Ishikawa (cell line): ENCODE data around the gene WFIKKN1.

Experiments
- CEBPB ChIP-seq: IDR thresholded peaks from 2 replicates; pipeline ENCODE4 v1.6.1; 2012
- CREB1 ChIP-seq: IDR thresholded peaks from 2 replicates; pipeline ENCODE4 v1.6.1; 2012; ENCODE audit warnings: low read depth
- EGR1 ChIP-seq: IDR thresholded peaks from 2 replicates; pipeline ENCODE4 v1.6.1; 2012
- EP300 ChIP-seq: IDR thresholded peaks from 2 replicates; pipeline ENCODE4 v1.6.1; 2012; ENCODE audit warnings: borderline replicate concordance
- FOXM1 ChIP-seq: IDR thresholded peaks from 2 replicates; pipeline ENCODE4 v1.6.1; 2012; ENCODE audit warnings: low read depth, borderline replicate concordance
- MAX ChIP-seq: IDR thresholded peaks from 2 replicates; pipeline ENCODE4 v1.6.1; 2012
- NFIC ChIP-seq: IDR thresholded peaks from 2 replicates; pipeline ENCODE4 v1.6.1; 2012
- REST ChIP-seq: IDR thresholded peaks from 2 replicates; pipeline ENCODE4 v1.6.1; 2012; ENCODE audit warnings: low read depth, mild to moderate bottlenecking
- TAF1 ChIP-seq: IDR thresholded peaks from 2 replicates; pipeline ENCODE4 v1.6.1; 2012; ENCODE audit warnings: low read depth, mild to moderate bottlenecking
- TCF12 ChIP-seq: IDR thresholded peaks from 2 replicates; pipeline ENCODE4 v1.6.1; 2012; ENCODE audit warnings: low read depth
- TEAD4 ChIP-seq: IDR thresholded peaks from 2 replicates; pipeline ENCODE4 v1.6.1; 2012
- USF1 ChIP-seq: IDR thresholded peaks from 2 replicates; pipeline ENCODE4 v1.6.1; 2012
- YY1 ChIP-seq: IDR thresholded peaks from 2 replicates; pipeline ENCODE4 v1.6.1; 2012; ENCODE audit warnings: low read depth
- ZBTB7A ChIP-seq: IDR thresholded peaks from 2 replicates; pipeline ENCODE4 v1.6.1; 2012; ENCODE audit warnings: low read depth

WFIKKN1 gene

DNA sequence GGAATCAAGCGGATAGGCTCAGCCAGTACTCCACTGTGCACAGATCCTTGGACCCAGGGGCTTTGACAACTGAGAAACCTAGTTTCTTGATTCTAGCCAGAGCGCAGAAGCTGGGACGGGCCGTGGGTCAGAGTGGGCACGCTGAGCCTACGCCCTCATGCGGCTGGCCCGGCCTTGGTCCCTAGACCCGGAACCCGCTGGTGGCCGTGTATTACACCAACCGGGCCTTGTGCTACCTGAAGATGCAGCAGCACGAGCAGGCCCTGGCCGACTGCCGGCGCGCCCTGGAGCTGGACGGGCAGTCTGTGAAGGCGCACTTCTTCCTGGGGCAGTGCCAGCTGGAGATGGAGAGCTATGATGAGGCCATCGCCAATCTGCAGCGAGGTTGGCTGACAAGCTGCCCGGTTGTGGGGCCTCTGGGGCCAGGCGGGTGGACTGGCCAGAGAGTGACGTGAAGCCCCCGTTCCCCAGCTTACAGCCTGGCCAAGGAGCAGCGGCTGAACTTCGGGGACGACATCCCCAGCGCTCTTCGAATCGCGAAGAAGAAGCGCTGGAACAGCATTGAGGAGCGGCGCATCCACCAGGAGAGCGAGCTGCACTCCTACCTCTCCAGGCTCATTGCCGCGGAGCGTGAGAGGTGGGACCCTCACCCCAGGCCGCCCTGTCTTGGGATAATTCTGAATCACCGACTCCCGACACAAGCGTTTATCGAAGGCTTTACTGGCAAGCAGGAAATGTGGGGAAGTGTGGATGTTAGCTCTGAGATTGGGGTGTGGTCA, 50.4 kb downstream of the WFIKKN1 start:
- TF ChIP-seq MAX = 0 out of 2 replicates have a peak, but pooled peaks have one; percentile 26
- no peak for TF ChIP-seq FOXM1

GRCh38 chr16:681746-682427, 51.1 kb downstream of the WFIKKN1 start:
- TF ChIP-seq NFIC (peak; percentile 60), CREB1 (no peak)

DNA sequence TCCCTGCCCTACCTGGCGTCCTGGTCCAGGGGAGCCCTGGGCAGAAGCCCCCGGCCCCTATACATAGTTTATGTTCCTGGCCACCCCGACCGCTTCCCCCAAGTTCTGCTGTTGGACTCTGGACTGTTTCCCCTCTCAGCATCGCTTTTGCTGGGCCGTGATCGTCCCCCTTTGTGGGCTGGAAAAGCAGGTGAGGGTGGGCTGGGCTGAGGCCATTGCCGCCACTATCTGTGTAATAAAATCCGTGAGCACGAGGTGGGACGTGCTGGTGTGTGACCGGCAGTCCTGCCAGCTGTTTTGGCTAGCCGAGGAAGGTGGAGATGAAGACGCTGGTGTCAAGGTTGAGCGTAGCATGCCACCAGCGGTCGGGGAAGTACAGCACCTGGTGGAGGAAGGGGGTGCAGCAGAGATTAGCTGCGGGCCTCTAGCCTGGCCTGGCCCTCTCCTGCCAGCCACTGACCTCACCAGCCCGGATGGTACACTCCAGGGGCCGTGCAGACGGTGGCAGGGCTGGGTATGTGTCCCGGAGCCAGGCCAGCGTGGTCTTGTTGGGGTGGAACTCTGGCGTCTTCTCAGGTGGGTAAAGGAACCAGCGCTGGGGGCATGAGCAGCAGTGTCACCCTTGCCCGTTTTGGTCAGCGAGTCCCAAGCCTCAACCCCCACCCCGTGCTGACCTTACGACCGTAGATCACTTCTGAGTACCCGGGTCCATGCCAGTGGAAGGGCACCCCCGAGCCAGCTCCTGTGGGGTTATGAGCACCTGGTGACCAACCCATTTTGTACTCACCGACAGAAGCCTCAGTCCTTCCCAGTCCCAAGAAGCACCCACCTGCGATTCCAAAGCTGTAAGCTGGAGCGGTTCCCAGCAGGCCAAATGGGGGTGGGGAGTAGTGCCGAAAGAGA, 52.0 kb downstream of the WFIKKN1 start:
- TF ChIP-seq EGR1 = no peak
- no peak for TF ChIP-seq NFIC
- no peak for TF ChIP-seq REST
- TF ChIP-seq ZBTB7A = no peak
- TF ChIP-seq MAX = no peak
- TF ChIP-seq EP300 = no peak
- no peak for TF ChIP-seq USF1
- no peak for TF ChIP-seq TCF12
- no peak for TF ChIP-seq YY1
- no peak for TF ChIP-seq CEBPB
- TF ChIP-seq TEAD4 = no peak
- TF ChIP-seq CREB1 = no peak

GRCh38 chr16:683396-684070, 52.7 kb downstream of the WFIKKN1 start:
- TF ChIP-seq EGR1 (0 out of 2 replicates have a peak, but pooled peaks have one; percentile 56), ZBTB7A (peak; percentile 58), TEAD4 (peak; percentile 8; the same call in 1 of the 2 replicates), MAX (no peak; the same call in 1 of the 2 replicates), NFIC (no peak), USF1 (no peak), TAF1 (no peak; the same call in 1 of the 2 replicates), REST (no peak), CEBPB (no peak)
